SK-N-SH treated with all-trans-retinoic acid at 6 μM for 48 hours (cell line): Measurements from ENCODE around the gene VWA5B1.

Experiments
- ATAC-seq: fragments of 200-7000 bp; cut with Tn5 transposase; 3 replicates; pipeline ENCODE4 v1.9.1; 2020; ENCODE audit warnings: mild to moderate bottlenecking, moderate library complexity
- ARNTL ChIP-seq: fragments of 450-650 bp; formaldehyde crosslinking; IDR thresholded peaks from 2 replicates; pipeline ENCODE4 v1.5.0; 2020; ENCODE audit warnings: low read depth, mild to moderate bottlenecking, moderate library complexity, borderline replicate concordance
- BACH2 ChIP-seq: fragments of 250-450 bp; sonication (Bioruptor Pico); IDR thresholded peaks from 2 replicates; pipeline ENCODE4 v1.9.0; 2021; ENCODE audit warnings: mild to moderate bottlenecking, borderline replicate concordance
- CSDC2 ChIP-seq: fragments of 250-450 bp; sonication (Bioruptor Pico); IDR thresholded peaks from 2 replicates; pipeline ENCODE4 v1.5.0; 2020; ENCODE audit warnings: mild to moderate bottlenecking, moderate library complexity
- ESRRG ChIP-seq: fragments of 250-450 bp; sonication (Bioruptor Pico); IDR thresholded peaks from 2 replicates; pipeline ENCODE4 v1.6.1; 2021; ENCODE audit warnings: mild to moderate bottlenecking
- GLIS3 ChIP-seq: fragments of 250-450 bp; sonication (Bioruptor Pico); IDR thresholded peaks from 2 replicates; pipeline ENCODE4 v1.5.0; 2020; ENCODE audit warnings: mild to moderate bottlenecking, moderate library complexity
- OSR1 ChIP-seq: fragments of 250-450 bp; sonication (Bioruptor Pico); IDR thresholded peaks from 2 replicates; pipeline ENCODE4 v1.8.0; 2022; ENCODE audit warnings: moderate library complexity, mild to moderate bottlenecking, inconsistent platforms
- PATZ1 ChIP-seq: fragments of 250-450 bp; sonication (Bioruptor Pico); IDR thresholded peaks from 2 replicates; pipeline ENCODE4 v1.8.0; 2020; ENCODE audit warnings: mild to moderate bottlenecking, moderate library complexity, borderline replicate concordance
- PPARA ChIP-seq: fragments of 250-450 bp; sonication (Bioruptor Pico); IDR thresholded peaks from 2 replicates; pipeline ENCODE4 v1.5.0; 2020; ENCODE audit warnings: mild to moderate bottlenecking, borderline replicate concordance
- RARB ChIP-seq: fragments of 250-450 bp; sonication (Bioruptor Pico); IDR thresholded peaks from 2 replicates; pipeline ENCODE4 v1.8.0; 2021; ENCODE audit warnings: mild to moderate bottlenecking, moderate library complexity
- SNAI2 ChIP-seq: fragments of 250-450 bp; sonication (Bioruptor Pico); IDR thresholded peaks from 2 replicates; pipeline ENCODE4 v1.5.0; 2020; ENCODE audit warnings: mild to moderate bottlenecking, moderate library complexity
- TCF4 ChIP-seq: fragments of 250-450 bp; sonication (Bioruptor Pico); IDR thresholded peaks from 2 replicates; pipeline ENCODE4 v1.8.0; 2021; ENCODE audit warnings: mild to moderate bottlenecking, moderate library complexity, borderline replicate concordance
- TOX ChIP-seq: fragments of 250-450 bp; sonication (Bioruptor Pico); IDR thresholded peaks from 2 replicates; pipeline ENCODE4 v1.8.0; 2021; ENCODE audit warnings: mild to moderate bottlenecking, moderate library complexity, borderline replicate concordance
- TSHZ2 ChIP-seq: fragments of 250-450 bp; sonication (Bioruptor Pico); IDR thresholded peaks from 2 replicates; pipeline ENCODE4 v1.5.0; 2020; ENCODE audit warnings: mild to moderate bottlenecking, moderate library complexity
- ZC3H10 ChIP-seq: fragments of 250-450 bp; sonication (Bioruptor Pico); IDR thresholded peaks from 2 replicates; pipeline ENCODE4 v1.5.1; 2021; ENCODE audit warnings: mild to moderate bottlenecking, moderate library complexity
- ZFP3 ChIP-seq: fragments of 250-450 bp; sonication (Bioruptor Pico); IDR thresholded peaks from 2 replicates; pipeline ENCODE4 v1.5.0; 2020; ENCODE audit warnings: mild to moderate bottlenecking, moderate library complexity
- ZFP30 ChIP-seq: fragments of 450-650 bp; formaldehyde crosslinking; IDR thresholded peaks from 2 replicates; pipeline ENCODE4 v1.5.0; 2022; ENCODE audit warnings: mild to moderate bottlenecking, moderate library complexity
- ZNF565 ChIP-seq: fragments of 450-650 bp; formaldehyde crosslinking; conservative IDR thresholded peaks from 2 replicates; pipeline ENCODE4 v1.5.0; 2020; ENCODE audit warnings: low read depth, mild to moderate bottlenecking, moderate library complexity
- ZNF70 ChIP-seq: fragments of 450-650 bp; formaldehyde crosslinking; IDR thresholded peaks from 2 replicates; pipeline ENCODE4 v1.5.0; 2020; ENCODE audit warnings: mild to moderate bottlenecking, moderate library complexity
- ZNF8 ChIP-seq: fragments of 450-650 bp; formaldehyde crosslinking; IDR thresholded peaks from 2 replicates; pipeline ENCODE4 v1.5.0; 2020; ENCODE audit warnings: mild to moderate bottlenecking, moderate library complexity
- TF ChIP-seq, protein P1 (sequence below): fragments of 250-450 bp; sonication (Bioruptor Pico); IDR thresholded peaks from 2 replicates; pipeline ENCODE4 v1.5.1; 2021; ENCODE audit warnings: mild to moderate bottlenecking, moderate library complexity
- TF ChIP-seq, protein P2 (sequence below): fragments of 250-450 bp; sonication (Bioruptor Pico); IDR thresholded peaks from 2 replicates; pipeline ENCODE4 v1.5.1; 2020; ENCODE audit warnings: low read depth, mild to moderate bottlenecking, moderate library complexity
- TF ChIP-seq, protein P3 (sequence below): fragments of 250-450 bp; sonication (Bioruptor Pico); IDR thresholded peaks from 2 replicates; pipeline ENCODE4 v1.8.0; 2021; ENCODE audit warnings: low read depth, mild to moderate bottlenecking, moderate library complexity, borderline replicate concordance

Gene VWA5B1

GRCh38 chr1:20318521-20318920 is 27.8 kb downstream of the VWA5B1 start (continued):
- TF ChIP-seq PATZ1 (no peak), TOX (no peak), ZC3H10 (CRISPR knock-in tag) (no peak), TCF4 (CRISPR knock-in tag) (no peak), ZFP30 (no peak), BACH2 (CRISPR knock-in tag) (no peak), CSDC2 (no peak), ZNF70 (CRISPR knock-in tag) (no peak)
- TF ChIP-seq, protein P1, sequence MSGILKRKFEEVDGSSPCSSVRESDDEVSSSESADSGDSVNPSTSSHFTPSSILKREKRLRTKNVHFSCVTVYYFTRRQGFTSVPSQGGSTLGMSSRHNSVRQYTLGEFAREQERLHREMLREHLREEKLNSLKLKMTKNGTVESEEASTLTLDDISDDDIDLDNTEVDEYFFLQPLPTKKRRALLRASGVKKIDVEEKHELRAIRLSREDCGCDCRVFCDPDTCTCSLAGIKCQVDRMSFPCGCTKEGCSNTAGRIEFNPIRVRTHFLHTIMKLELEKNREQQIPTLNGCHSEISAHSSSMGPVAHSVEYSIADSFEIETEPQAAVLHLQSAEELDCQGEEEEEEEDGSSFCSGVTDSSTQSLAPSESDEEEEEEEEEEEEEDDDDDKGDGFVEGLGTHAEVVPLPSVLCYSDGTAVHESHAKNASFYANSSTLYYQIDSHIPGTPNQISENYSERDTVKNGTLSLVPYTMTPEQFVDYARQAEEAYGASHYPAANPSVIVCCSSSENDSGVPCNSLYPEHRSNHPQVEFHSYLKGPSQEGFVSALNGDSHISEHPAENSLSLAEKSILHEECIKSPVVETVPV (CRISPR knock-in tag) = no peak
- TF ChIP-seq, protein P2, sequence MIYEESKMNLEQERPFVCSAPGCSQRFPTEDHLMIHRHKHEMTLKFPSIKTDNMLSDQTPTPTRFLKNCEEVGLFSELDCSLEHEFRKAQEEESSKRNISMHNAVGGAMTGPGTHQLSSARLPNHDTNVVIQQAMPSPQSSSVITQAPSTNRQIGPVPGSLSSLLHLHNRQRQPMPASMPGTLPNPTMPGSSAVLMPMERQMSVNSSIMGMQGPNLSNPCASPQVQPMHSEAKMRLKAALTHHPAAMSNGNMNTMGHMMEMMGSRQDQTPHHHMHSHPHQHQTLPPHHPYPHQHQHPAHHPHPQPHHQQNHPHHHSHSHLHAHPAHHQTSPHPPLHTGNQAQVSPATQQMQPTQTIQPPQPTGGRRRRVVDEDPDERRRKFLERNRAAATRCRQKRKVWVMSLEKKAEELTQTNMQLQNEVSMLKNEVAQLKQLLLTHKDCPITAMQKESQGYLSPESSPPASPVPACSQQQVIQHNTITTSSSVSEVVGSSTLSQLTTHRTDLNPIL = no peak

- ATAC-seq = no peak
- TF ChIP-seq CSDC2 = no peak
- TF ChIP-seq TSHZ2 (CRISPR knock-in tag) = no peak
- no peak for TF ChIP-seq TOX
- TF ChIP-seq GLIS3 = no peak
- TF ChIP-seq OSR1 (CRISPR knock-in tag) = no peak
- TF ChIP-seq, protein P3, sequence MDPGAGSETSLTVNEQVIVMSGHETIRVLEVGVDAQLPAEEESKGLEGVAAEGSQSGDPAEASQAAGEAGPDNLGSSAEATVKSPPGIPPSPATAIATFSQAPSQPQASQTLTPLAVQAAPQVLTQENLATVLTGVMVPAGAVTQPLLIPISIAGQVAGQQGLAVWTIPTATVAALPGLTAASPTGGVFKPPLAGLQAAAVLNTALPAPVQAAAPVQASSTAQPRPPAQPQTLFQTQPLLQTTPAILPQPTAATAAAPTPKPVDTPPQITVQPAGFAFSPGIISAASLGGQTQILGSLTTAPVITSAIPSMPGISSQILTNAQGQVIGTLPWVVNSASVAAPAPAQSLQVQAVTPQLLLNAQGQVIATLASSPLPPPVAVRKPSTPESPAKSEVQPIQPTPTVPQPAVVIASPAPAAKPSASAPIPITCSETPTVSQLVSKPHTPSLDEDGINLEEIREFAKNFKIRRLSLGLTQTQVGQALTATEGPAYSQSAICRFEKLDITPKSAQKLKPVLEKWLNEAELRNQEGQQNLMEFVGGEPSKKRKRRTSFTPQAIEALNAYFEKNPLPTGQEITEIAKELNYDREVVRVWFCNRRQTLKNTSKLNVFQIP (CRISPR knock-in tag) = no peak
- no peak for TF ChIP-seq SNAI2 (CRISPR knock-in tag)
- TF ChIP-seq ARNTL (CRISPR knock-in tag) = no peak
- no peak for TF ChIP-seq RARB
These were observed 28.3 kb downstream of the VWA5B1 start for GRCh38 chr1:20318971-20319370.

GRCh38 chr1:20319456-20320220 is 29.0 kb downstream of the VWA5B1 start:
- no peak for TF ChIP-seq TCF4 (CRISPR knock-in tag)
- TF ChIP-seq ZC3H10 (CRISPR knock-in tag) = no peak
- no peak for TF ChIP-seq ZNF8
- TF ChIP-seq ZFP3 (CRISPR knock-in tag) = no peak
- no peak for TF ChIP-seq ARNTL (CRISPR knock-in tag)
- no peak for ATAC-seq

- TF ChIP-seq ZFP30 (no peak), PATZ1 (no peak), ZC3H10 (CRISPR knock-in tag) (no peak), PPARA (CRISPR knock-in tag) (no peak), CSDC2 (no peak), TOX (no peak), ESRRG (CRISPR knock-in tag) (no peak), ZNF565 (CRISPR knock-in tag) (no peak), BACH2 (CRISPR knock-in tag) (no peak)
- TF ChIP-seq, protein P3 (CRISPR knock-in tag) = no peak
- TF ChIP-seq, all 23 proteins: peak for 0
These were observed 30.0 kb downstream of the VWA5B1 start for GRCh38 chr1:20320704-20321103.

More at GRCh38 chr1:20320704-20321103, 30.0 kb downstream of the VWA5B1 start:
- ATAC-seq = no peak
